GM15510 (cell line): ENCODE results near the gene HOXA2.

ENCODE experiments used
- POLR2A ChIP-seq: IDR thresholded peaks from 3 replicates; pipeline ENCODE4 v1.6.1; 2011; ENCODE audit warnings: borderline replicate concordance; ENCODE audit not compliant: insufficient read length; ENCODE audit errors: extremely low read depth

The HOXA2 gene

DNA sequence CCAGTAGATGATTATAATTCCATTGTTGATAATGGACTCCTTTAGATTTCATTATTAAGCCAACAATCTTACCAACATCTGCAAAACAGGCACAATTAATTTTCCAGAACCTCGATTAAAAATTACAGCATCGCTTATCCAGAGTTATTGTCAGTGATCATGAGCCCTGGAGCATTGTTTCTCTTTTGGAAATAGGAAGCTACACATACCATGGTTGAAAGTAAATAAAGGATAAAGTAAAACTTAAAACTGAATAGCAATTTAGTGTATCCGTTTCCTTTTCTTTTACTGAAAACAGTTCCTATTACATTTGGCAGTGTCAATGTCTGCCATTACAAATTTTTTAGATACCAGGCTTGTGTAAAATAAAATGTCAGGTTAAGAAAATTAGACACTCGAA lies 9.9 kb upstream of the HOXA2 start:
- no peak for TF ChIP-seq POLR2A

DNA sequence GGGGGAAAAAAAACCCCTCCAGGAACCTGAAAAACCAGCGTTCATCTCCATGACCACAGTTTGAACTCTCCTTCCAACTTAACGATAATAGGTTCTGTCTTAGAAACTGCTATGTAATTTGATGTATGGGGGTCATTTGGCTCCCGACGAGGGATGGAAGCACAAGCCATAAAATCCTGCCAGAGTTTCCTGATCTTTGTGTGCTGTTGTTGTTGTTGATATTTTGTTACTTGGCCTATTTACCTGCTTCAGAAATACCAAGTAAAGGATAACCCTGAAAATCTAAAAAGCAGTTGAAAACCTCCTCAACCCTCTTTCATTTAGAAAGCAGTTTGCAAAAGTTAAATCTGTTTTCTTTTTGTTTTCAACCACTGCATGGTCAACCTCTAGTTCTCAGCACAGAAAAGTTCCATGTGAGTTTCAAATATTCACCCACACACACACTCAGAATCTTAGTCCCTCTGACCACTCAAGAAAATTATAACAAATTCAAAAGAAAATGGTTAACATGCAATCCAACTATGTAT lies 9.3 kb upstream of the HOXA2 start:
- no peak for TF ChIP-seq POLR2A

- TF ChIP-seq POLR2A: no peak
Measured at GRCh38 chr7:27111042-27111750, 8.7 kb upstream of the HOXA2 start.

- no peak for TF ChIP-seq POLR2A
Measured at GRCh38 chr7:27110186-27111031, 7.9 kb upstream of the HOXA2 start.

DNA sequence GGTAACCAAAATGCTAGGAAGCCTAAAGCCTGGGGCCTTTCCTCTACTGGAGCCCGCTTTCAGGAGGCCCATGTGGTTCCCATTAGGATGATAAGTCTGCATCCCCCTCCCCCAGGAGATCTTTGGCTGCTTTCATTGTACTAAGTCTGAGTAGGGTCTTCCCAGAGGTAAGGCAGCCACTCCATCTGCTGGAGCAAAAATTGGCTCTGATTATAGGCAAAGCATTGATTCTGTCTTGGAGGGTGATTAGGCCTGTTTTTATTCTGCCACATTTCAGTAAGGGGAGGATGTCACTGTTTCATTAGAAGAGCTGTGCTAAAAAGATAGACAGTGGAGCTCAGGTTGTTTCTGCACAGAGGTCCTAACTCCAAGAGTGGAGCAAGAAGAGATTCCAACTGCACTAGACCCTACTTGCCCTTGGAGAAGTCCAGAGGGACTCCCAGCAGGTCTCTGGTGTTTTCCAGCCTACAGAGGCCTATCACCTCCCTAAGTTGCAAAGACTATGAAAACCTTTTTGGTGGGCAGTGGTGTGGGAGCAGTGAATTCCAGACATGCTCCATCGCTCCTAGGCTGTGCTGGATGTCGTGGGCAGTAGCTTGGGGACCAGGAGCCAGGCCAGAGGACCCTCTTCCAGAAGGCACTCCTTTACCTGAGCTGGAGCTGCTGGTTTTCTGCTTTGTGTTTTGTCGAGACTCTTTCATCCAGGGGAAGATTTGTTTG lies 7.1 kb upstream of the HOXA2 start:
- no peak for TF ChIP-seq POLR2A

- no peak for TF ChIP-seq POLR2A
Measured at GRCh38 chr7:27108390-27109127, 6.1 kb upstream of the HOXA2 start.

DNA sequence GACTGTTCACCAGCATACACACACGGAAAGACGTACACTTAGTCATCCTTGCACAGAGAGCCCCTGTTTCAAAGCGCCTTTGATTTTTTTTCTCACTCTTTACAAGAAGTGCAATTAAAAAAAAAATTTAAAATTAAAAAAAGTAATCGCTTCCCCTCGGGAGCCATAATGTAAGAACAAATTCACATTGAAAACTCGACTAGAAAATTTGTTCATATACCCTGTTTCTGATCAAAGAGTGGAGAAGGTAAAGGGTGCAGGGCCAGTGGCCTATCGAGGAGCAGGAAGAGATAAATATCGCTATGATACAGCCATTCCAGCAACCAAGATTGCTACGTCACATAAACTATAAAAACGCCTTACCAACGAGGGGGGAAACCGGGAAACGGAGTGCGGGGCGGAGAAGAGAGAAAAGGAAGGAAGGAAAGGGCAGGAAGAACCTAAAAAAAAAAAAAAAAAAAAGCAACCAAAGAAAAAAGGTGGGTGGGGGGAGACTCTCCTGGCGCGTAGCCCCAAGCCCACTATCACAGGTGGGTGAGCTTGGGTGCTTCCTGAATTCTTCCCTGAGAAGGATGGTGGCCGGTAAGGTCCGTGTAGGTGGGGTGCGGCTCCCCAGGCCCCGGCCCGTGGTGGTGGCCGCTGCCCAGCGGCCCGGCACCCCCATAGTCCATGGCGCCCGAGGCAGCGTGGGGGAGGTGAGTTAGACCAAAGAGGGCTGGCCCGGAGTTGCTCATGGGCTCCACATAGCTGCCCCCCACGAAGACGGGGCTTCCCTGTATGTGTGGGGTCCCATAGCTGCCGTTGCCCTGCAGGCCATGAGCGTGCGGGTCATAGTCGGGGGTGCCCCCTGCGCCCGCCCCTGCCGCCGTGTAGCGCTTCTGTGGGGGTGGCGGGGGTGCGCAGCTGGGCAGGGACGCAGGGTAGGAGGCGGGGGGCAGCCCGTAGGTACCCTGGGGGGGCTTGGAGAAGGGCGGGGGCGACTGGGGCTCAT lies 5.2 kb upstream of the HOXA2 start:
- no peak for TF ChIP-seq POLR2A

DNA sequence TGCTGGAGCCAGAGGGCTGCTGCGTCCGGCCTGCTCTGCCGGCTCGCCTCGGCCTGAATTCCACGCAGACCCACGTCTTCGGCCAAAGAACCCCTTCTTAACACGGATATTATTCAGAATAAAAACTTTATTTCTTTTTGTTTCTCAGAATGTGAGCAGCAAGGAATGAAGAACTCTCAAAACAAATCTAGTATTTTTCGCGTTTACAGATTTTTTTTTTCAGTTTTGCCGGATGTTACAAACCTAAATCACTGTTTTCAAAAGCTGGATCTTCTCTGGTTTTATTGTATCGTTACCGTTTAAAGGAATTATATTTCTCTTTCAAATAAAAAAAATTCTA lies 4.4 kb upstream of the HOXA2 start:
- TF ChIP-seq POLR2A: no peak

DNA sequence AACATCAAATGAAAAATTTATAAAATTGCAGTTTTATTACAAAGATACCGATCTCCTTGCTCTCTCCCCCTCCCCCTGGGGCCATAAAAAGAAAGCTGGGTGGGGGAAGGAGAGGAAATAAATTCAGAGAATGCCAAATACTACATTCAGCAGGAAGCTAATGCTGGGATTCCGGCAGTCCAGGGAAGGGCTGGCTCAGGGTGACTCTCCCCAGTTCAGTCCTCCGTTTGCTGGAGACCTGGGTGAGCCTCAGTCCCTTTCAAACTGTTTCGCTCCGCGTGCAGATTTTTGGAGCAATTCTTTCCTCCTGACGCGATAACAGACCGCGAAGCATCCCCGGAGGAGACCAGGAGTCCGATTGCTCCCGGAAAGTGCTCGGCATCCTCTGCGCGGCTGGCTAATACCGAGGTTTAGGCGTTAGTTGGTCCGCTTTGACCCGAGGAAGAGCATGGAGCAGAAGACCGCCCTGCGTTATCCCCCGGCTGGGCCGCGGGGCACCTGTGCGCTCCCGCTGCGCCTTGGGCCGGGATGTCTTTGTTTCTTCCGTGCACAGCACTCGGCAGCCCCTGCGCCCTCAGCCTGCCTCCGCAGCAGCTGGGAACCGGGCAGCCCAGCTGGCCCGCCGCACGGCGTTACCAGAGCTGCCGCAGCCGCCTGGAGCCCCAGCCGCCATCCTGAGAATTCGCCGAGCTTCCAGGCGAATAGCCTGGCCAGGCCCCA lies 3.9 kb upstream of the HOXA2 start:
- no peak for TF ChIP-seq POLR2A

- TF ChIP-seq POLR2A: no peak
Measured at GRCh38 chr7:27105301-27106031, 3.0 kb upstream of the HOXA2 start.

DNA sequence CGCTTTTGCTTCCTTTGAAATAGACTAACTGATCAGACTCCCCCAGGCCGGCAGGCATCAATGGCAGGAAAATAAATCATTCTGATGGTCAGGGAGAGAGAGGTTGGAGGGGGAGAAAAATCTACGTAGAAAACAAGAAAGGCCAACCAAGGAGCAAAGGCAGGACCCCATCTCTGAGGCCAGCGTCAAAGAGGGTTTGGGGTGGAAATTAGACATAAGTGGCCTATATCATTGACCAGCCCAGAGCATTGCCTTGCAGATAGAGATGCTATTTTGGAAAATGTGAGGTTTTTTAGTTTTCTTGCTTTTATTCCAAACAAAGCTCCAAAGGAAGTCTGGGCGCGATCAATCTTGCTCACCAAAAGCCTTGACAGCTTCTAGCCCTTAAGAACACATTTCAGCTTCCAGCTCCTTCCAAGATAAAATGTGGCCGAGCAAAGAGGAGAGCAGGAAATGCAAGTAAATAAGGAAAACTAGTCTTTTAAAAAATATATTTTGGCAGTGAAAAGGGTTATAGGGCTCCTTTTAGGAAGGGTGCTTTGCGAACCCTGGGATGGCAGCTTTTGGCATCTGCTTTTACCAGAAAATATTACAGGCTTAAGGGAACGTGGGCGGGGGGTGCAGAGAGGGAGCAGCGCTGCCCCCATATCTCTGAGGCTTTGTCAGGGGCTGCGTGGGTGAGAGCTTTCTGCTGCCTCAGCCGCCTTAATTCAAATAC lies 2.0 kb upstream of the HOXA2 start:
- no peak for TF ChIP-seq POLR2A
